GM23248 (cell line): Measurements from ENCODE around the gene AGFG2. TPM values are rescaled to one million over a fixed set of nuclear protein-coding genes. Genes with fewer than 3 reads are reported as not detected.
A peak's percentile ranks its signal among the peaks of the same experiment; 100 is the strongest.

ENCODE experiments used
- DNase-seq: peaks from one replicate; pipeline ENCODE4 v3.0.0-alpha.2; 2015
- H2AFZ ChIP-seq: fragments of 200-600 bp; sonication (generic); 2 replicates; pipeline ENCODE4 v1.6.1; 2016; ENCODE audit warnings: antibody characterized with exemption
- H3F3A ChIP-seq: fragments of 200-600 bp; sonication (generic); 2 replicates; pipeline ENCODE4 v1.6.1; 2016; ENCODE audit warnings: mild to moderate bottlenecking, antibody characterized with exemption, mixed run types; ENCODE audit not compliant: insufficient read depth
- H3K27ac ChIP-seq: fragments of 200-600 bp; sonication (generic); 2 replicates; pipeline ENCODE4 v1.5.1; 2016; ENCODE audit warnings: mild to moderate bottlenecking
- H3K27me3 ChIP-seq: fragments of 200-600 bp; sonication (generic); replicated peaks from 2 replicates; pipeline ENCODE4 v1.6.1; 2016; ENCODE audit warnings: mild to moderate bottlenecking; ENCODE audit not compliant: insufficient read depth
- H3K36me3 ChIP-seq: fragments of 200-600 bp; sonication (generic); 2 replicates; pipeline ENCODE4 v1.6.1; 2016; ENCODE audit warnings: low read depth, mild to moderate bottlenecking
- H3K4me1 ChIP-seq: fragments of 200-600 bp; sonication (generic); 2 replicates; pipeline ENCODE4 v1.6.1; 2016; ENCODE audit warnings: mild to moderate bottlenecking; ENCODE audit not compliant: insufficient read depth
- H3K4me2 ChIP-seq: fragments of 200-600 bp; sonication (generic); one replicate; pipeline ENCODE4 v1.6.1; 2016; ENCODE audit warnings: mild to moderate bottlenecking; ENCODE audit not compliant: unreplicated experiment
- H3K4me3 ChIP-seq: fragments of 200-600 bp; sonication (generic); 2 replicates; pipeline ENCODE4 v1.5.1; 2016; ENCODE audit warnings: mild to moderate bottlenecking
- H3K79me2 ChIP-seq: fragments of 200-600 bp; sonication (generic); 2 replicates; pipeline ENCODE4 v1.6.1; 2016; ENCODE audit warnings: mild to moderate bottlenecking; ENCODE audit not compliant: insufficient read depth
- H3K9ac ChIP-seq: fragments of 200-600 bp; sonication (generic); 2 replicates; pipeline ENCODE4 v1.6.1; 2016; ENCODE audit warnings: mild to moderate bottlenecking
- H3K9me2 ChIP-seq: fragments of 200-600 bp; sonication (generic); 2 replicates; pipeline ENCODE4 v1.6.1; 2016; ENCODE audit warnings: mixed run types, mild to moderate bottlenecking, moderate library complexity; ENCODE audit not compliant: insufficient read depth
- H3K9me3 ChIP-seq: fragments of 200-600 bp; sonication (generic); one replicate; pipeline ENCODE4 v1.6.1; 2017; ENCODE audit warnings: low read depth
- H4K20me1 ChIP-seq: fragments of 200-600 bp; sonication (generic); 2 replicates; pipeline ENCODE4 v1.6.0; 2016; ENCODE audit not compliant: insufficient read depth
- EZH2 ChIP-seq: fragments of 200-600 bp; sonication (generic); IDR thresholded peaks from 2 replicates; pipeline ENCODE4 v1.6.1; 2018; ENCODE audit warnings: antibody characterized with exemption, mild to moderate bottlenecking; ENCODE audit not compliant: insufficient read depth, poor library complexity, severe bottlenecking
- EZH2phosphoT487 ChIP-seq: fragments of 200-600 bp; sonication (generic); IDR thresholded peaks from 2 replicates; pipeline ENCODE4 v1.6.1; 2018; ENCODE audit warnings: antibody characterized with exemption, moderate library complexity, mild to moderate bottlenecking, low read depth; ENCODE audit not compliant: insufficient read depth
- WGBS, 2 experiments: methylation state at CpG; one replicate each; pipeline ENCODE4 v1.1.6; 2015 to 2017; ENCODE audit warnings: low lambda C conversion rate in 2 of 2, low coverage in 1 of 2; ENCODE audit errors: missing lambda C conversion rate in 2 of 2; 5-methylcytosine and 5-hydroxymethylcytosine counted together
- in situ Hi-C: fragments of 300-500 bp; cut with MboI; formaldehyde crosslinking; loops from 2 replicates; pipeline ENCODE4 v1.15.0; 2020
- polyA plus RNA-seq: library from polyadenylated mRNA; unstranded; fragments of >200 nt; fragmentation: Nextera tagmentation; extraction: Ambion mirVana; gene quantifications from 2 replicates; pipeline ENCODE4 v1.2.1, GENCODE V29; 2016
- total RNA-seq: library from RNA; depleted of rRNA; stranded (reverse); fragments of >200 nt; shearing (Covaris generic); gene quantifications from 2 replicates; pipeline ENCODE4 v1.2.3, GENCODE V29; 2014

The AGFG2 gene
- total and polyA plus RNA-seq, 2 experiments from 2014 or later: 4.8 to 6.5 TPM

DNA sequence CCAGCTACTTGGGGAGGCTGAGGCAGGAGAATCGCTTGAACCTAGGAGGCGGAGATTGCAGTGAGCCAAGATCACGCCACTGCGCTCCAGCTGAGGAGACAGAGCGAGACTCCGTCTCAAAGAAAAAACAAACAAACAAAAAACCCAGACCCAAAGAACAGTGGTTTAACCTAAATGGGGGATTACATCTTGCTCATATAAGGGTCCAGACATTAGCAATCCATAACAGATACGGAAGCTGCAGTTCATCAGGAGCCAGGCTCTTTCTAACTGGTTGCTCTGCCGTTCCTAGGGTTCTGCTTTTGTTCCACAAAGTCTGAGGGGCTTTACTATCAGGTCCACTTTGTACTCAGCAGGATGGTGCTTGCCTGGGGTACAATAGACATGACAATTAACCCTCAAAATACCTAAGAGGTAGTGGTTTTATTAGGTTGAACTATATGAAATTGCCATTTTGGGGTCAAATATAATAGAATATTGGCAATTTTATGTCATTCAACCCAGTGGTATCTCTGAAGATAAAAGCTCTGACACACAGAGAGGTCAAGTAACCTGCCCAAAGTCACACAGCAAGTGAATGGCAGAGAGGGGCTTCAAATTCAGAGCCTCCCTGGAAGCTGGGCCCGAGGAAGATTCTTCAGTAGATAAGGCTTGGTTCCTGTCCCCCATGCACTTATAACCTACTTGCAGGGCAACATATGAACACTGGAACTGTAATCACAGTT lies 34.0 kb upstream of the AGFG2 start:
- TF ChIP-seq EZH2 (no peak), EZH2phosphoT487 (no peak)
- no peaks in the 10 kb centered on the region for H3K9me2 ChIP-seq
- no peaks in the 10 kb centered on the region for H4K20me1 ChIP-seq
- no peak overlapping the region for H3K27ac ChIP-seq
- no peaks in the 10 kb centered on the region for H3K27me3 ChIP-seq
- 93 to 94% methylated on average over 9 of the region's 9 CpGs for WGBS, 2 experiments
- H3K36me3 ChIP-seq: no peaks in the 10 kb centered on the region
- H3K4me1 ChIP-seq: 0 out of 2 replicates have a peak, but pooled peaks cover 8% of the 10 kb centered on the region
- in situ Hi-C loops: no loop called here
- H3K9ac ChIP-seq: no peak overlapping the region
- no peak overlapping the region for H2AFZ ChIP-seq
- H3K4me2 ChIP-seq: no peak overlapping the region
- no peak for DNase-seq
- no peak overlapping the region for H3K4me3 ChIP-seq
- no peaks in the 10 kb centered on the region; the same call in 1 of the 2 replicates for H3F3A ChIP-seq
- no peaks in the 10 kb centered on the region for H3K79me2 ChIP-seq
- no peaks in the 10 kb centered on the region for H3K9me3 ChIP-seq

DNA sequence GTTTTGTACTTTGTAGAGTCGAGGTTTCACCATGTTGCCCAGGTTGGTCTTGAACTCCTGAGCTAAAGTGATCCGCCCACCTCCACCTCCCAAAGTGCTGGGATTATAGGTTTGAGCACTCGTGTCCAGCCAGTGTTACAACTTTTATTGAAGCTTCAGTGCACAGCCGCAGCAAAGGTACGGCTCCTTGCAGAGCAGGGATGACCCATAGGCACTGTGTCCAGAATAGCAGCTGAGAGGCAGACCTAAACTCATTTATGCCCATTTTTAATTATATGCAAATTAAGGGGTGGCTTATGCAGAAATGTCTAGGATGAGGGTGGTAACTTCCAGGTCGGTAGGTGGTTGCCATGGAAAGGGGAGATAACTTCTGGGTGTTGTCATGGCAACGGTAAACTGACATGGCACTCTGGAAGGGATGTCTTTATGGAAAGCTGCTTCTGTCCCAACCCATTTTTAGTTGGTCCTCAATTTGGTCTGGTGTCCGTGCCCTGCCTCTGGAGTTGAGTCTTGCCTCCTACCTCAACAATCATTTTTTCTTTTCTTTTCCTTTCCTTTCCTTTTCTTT lies 32.6 kb upstream of the AGFG2 start:
- no peak overlapping the region for H2AFZ ChIP-seq
- TF ChIP-seq EZH2 (no peak), EZH2phosphoT487 (no peak)
- no peak overlapping the region for H3K4me3 ChIP-seq
- H3K9me3 ChIP-seq: no peaks in the 10 kb centered on the region
- no peaks in the 10 kb centered on the region; the same call in 1 of the 2 replicates for H3F3A ChIP-seq
- no peaks in the 10 kb centered on the region for H3K9me2 ChIP-seq
- DNase-seq: no peak
- H3K79me2 ChIP-seq: no peaks in the 10 kb centered on the region
- H3K36me3 ChIP-seq: no peaks in the 10 kb centered on the region
- no peaks in the 10 kb centered on the region for H3K27me3 ChIP-seq
- H3K4me2 ChIP-seq: no peak overlapping the region
- no peak overlapping the region for H3K9ac ChIP-seq
- WGBS, 2 experiments: 54% methylated on average over 8 of the region's 8 CpGs
- in situ Hi-C loops: no loop called here
- H3K4me1 ChIP-seq: 0 out of 2 replicates have a peak, but pooled peaks cover 8% of the 10 kb centered on the region
- no peaks in the 10 kb centered on the region for H4K20me1 ChIP-seq
- H3K27ac ChIP-seq: no peak overlapping the region

- no peaks in the 10 kb centered on the region for H3K27me3 ChIP-seq
- no peaks in the 10 kb centered on the region for H3K4me1 ChIP-seq
- no peak overlapping the region for H3K4me2 ChIP-seq
- no peak overlapping the region for H3K4me3 ChIP-seq
- in situ Hi-C loops: no loop called here
- H3K9ac ChIP-seq: no peak overlapping the region
- H3F3A ChIP-seq: no peaks in the 10 kb centered on the region
- DNase-seq: peak; percentile 63
- TF ChIP-seq EZH2phosphoT487 (no peak), EZH2 (no peak)
- no peaks in the 10 kb centered on the region for H3K36me3 ChIP-seq
- WGBS, 2 experiments: 23 to 24% methylated on average over 15 of the region's 15 CpGs
- H2AFZ ChIP-seq: peak overlapping the region; percentile 2; the same call in 1 of the 2 replicates
- H3K79me2 ChIP-seq: no peaks in the 10 kb centered on the region
- no peak overlapping the region for H3K27ac ChIP-seq
- H3K9me2 ChIP-seq: no peaks in the 10 kb centered on the region
- no peaks in the 10 kb centered on the region for H3K9me3 ChIP-seq
- no peaks in the 10 kb centered on the region for H4K20me1 ChIP-seq
Observed at GRCh38 chr7:100509231-100509630, 29.8 kb upstream of the AGFG2 start.

GRCh38 chr7:100510437-100511239 lies 28.4 kb upstream of the AGFG2 start:
- H3K27me3 ChIP-seq: no peaks in the 10 kb centered on the region
- H3F3A ChIP-seq: peaks cover 9% of the 10 kb centered on the region
- H3K79me2 ChIP-seq: no peaks in the 10 kb centered on the region
- H3K9me3 ChIP-seq: no peaks in the 10 kb centered on the region
- H3K27ac ChIP-seq: no peak overlapping the region
- H4K20me1 ChIP-seq: no peaks in the 10 kb centered on the region
- H3K9me2 ChIP-seq: no peaks in the 10 kb centered on the region
- no peaks in the 10 kb centered on the region for H3K36me3 ChIP-seq
- H2AFZ ChIP-seq: no peak overlapping the region
- in situ Hi-C loops: no loop called here
- TF ChIP-seq EZH2phosphoT487 (no peak), EZH2 (no peak)
- H3K4me1 ChIP-seq: peaks cover 11% of the 10 kb centered on the region
- DNase-seq: no peak
- H3K4me3 ChIP-seq: no peak overlapping the region
- H3K4me2 ChIP-seq: no peak overlapping the region
- 91 to 94% methylated on average over 9 of the region's 9 CpGs for WGBS, 2 experiments
- no peak overlapping the region for H3K9ac ChIP-seq
